Endothelial cell of umbilical vein (primary cell): ENCODE measurements around the gene PNMA8A. TPM values are rescaled to one million over a fixed set of nuclear protein-coding genes. Genes with fewer than 3 reads are reported as not detected.

Experiments
- BruUV-seq: library from RNA; stranded (reverse); fragments of 400-500 nt; replicated peaks from 2 replicates; lab custom pipeline; 2021; lab: Mats Ljungman, UMichigan
- CTCF ChIA-PET: fragments of 300-600, 350-600 bp; sonication (Branson Sonifier 250); formaldehyde crosslinking; loops from one replicate; lab custom pipeline; 2021; ENCODE audit warnings: antibody characterized with exemption, inconsistent platforms; lab: Charles Lee
- POLR2A ChIA-PET: fragments of 300-600, 350-600 bp; sonication (Branson Sonifier 250); formaldehyde crosslinking; loops from one replicate; lab custom pipeline; 2021; ENCODE audit warnings: antibody characterized with exemption, inconsistent platforms; lab: Charles Lee
- DNase-seq: peaks from one replicate; pipeline ENCODE4 v3.0.0-alpha.2; 2011; ENCODE audit warnings: low read depth, low spot score
- FAIRE-seq: peaks from 2 replicates; lab custom pipeline; 2011; peaks lifted over from hg19 to GRCh38; lab: Jason Lieb, UNC
- H2AFZ ChIP-seq: 2 replicates; pipeline ENCODE4 v1.6.0; 2012; ENCODE audit warnings: low read depth, low read length, control low read depth, inconsistent platforms
- H3K27ac ChIP-seq: 2 replicates; pipeline ENCODE4 v1.5.1; 2011; ENCODE audit warnings: low read depth, mild to moderate bottlenecking, control low read depth, low read length, moderate library complexity; ENCODE audit not compliant: insufficient read depth
- H3K27me3 ChIP-seq, 2 experiments: 2 replicates each; pipeline versions ENCODE4 v1.6.0 to v1.6.1; 2011; ENCODE audit warnings: low read length in 2 of 2, mixed read lengths in 1 of 2; ENCODE audit not compliant: control insufficient read depth in 2 of 2, insufficient read depth in 2 of 2
- H3K36me3 ChIP-seq, 2 experiments: 2 replicates in 1 of 2; 3 replicates in 1 of 2; pipeline ENCODE4 v1.5.1; 2011; ENCODE audit warnings: low read length in 2 of 2, mild to moderate bottlenecking in 1 of 2, moderate library complexity in 1 of 2; ENCODE audit not compliant: control insufficient read depth in 2 of 2, insufficient read depth in 2 of 2; ENCODE audit errors: extremely low read depth in 1 of 2
- H3K4me1 ChIP-seq: 3 replicates; pipeline ENCODE4 v1.5.1; 2011; ENCODE audit warnings: mild to moderate bottlenecking, low read length; ENCODE audit not compliant: control insufficient read depth, insufficient read depth; ENCODE audit errors: extremely low read depth
- H3K4me2 ChIP-seq: 2 replicates; pipeline ENCODE4 v1.6.1; 2011; ENCODE audit warnings: low read length, control low read depth, mixed read lengths; ENCODE audit not compliant: insufficient read depth
- H3K4me3 ChIP-seq, 3 experiments: fragments of 200-600 bp in 1 of 3; sonication (generic), shearing (Covaris generic) in 1 of 3; replicated peaks in 1 of 3; 2 replicates each; pipeline ENCODE4 v1.5.1; 2011 to 2016; ENCODE audit warnings: control low read depth in 3 of 3, low read length in 3 of 3, mild to moderate bottlenecking in 2 of 3, inconsistent platforms in 1 of 3, low read depth in 1 of 3, moderate library complexity in 1 of 3; ENCODE audit not compliant: insufficient read depth in 1 of 3
- H3K79me2 ChIP-seq: 2 replicates; pipeline ENCODE4 v1.6.0; 2012; ENCODE audit warnings: low read length, inconsistent platforms; ENCODE audit not compliant: control insufficient read depth, insufficient read depth
- H3K9ac ChIP-seq: replicated peaks from 2 replicates; pipeline ENCODE3; 2011; ENCODE audit warnings: low read length, control low read depth; ENCODE audit not compliant: insufficient read depth; ENCODE audit errors: extremely low read depth
- H3K9me1 ChIP-seq: replicated peaks from 3 replicates; pipeline ENCODE4 v1.6.0; 2011; ENCODE audit warnings: mild to moderate bottlenecking, low read length; ENCODE audit not compliant: control insufficient read depth, insufficient read depth; ENCODE audit errors: extremely low read depth
- H3K9me3 ChIP-seq: replicated peaks from 2 replicates; pipeline ENCODE4 v1.5.1; 2012; ENCODE audit warnings: low read length, inconsistent platforms; ENCODE audit not compliant: control insufficient read depth, insufficient read depth
- H4K20me1 ChIP-seq: replicated peaks from 2 replicates; pipeline ENCODE3; 2011; ENCODE audit warnings: mild to moderate bottlenecking, low read length; ENCODE audit not compliant: control insufficient read depth, insufficient read depth; ENCODE audit errors: extremely low read depth
- CTCF ChIP-seq, 2 donors: IDR thresholded peaks; 1 replicate in 1 of 2; 2 replicates in 1 of 2; pipeline ENCODE4 v1.5.1; 2011; ENCODE audit warnings: low read length in 2 of 2, mild to moderate bottlenecking in 2 of 2, moderate library complexity in 2 of 2, control low read depth in 1 of 2, inconsistent platforms in 1 of 2, low read depth in 1 of 2; ENCODE audit not compliant: insufficient read depth in 1 of 2; ENCODE audit errors: extremely low read depth in 1 of 2
- EZH2 ChIP-seq: IDR thresholded peaks from 2 replicates; pipeline ENCODE4 v1.6.1; 2012; ENCODE audit warnings: borderline replicate concordance, low read depth, mild to moderate bottlenecking, moderate library complexity, low read length, inconsistent platforms; ENCODE audit not compliant: severe bottlenecking
- FOS ChIP-seq: IDR thresholded peaks from 2 replicates; pipeline ENCODE4 v1.6.1; 2011; ENCODE audit warnings: mild to moderate bottlenecking, low read length, moderate library complexity, borderline replicate concordance; ENCODE audit not compliant: insufficient read depth
- MAX ChIP-seq: IDR thresholded peaks from 2 replicates; pipeline ENCODE4 v1.6.1; 2011; ENCODE audit not compliant: insufficient read depth, insufficient read length
- POLR2A ChIP-seq: IDR thresholded peaks from 2 replicates; pipeline ENCODE4 v1.6.1; 2012; ENCODE audit warnings: low read depth, mild to moderate bottlenecking, control low read depth, low read length
- POLR2AphosphoS5 ChIP-seq: IDR thresholded peaks from 2 replicates; pipeline ENCODE4 v1.6.1; 2012; ENCODE audit warnings: low read depth, mild to moderate bottlenecking, control low read depth, low read length, moderate library complexity; ENCODE audit not compliant: insufficient read depth
- dilution Hi-C: fragments of 300-500 bp; cut with MboI; formaldehyde crosslinking; loops from one replicate; pipeline ENCODE4 v1.15.0; 2019; ENCODE audit warnings: low sequenced_read_pairs; ENCODE audit not compliant: extremely low pct_ligation_motif_present
- intact Hi-C: fragments of 100-400 bp; cut with micrococcal nuclease; formaldehyde crosslinking; loops from one replicate; pipeline ENCODE4 v1.10.0; 2022
- polyA plus RNA-seq, 4 experiments: library from polyadenylated mRNA; depleted of rRNA in 3 of 4; stranded (reverse) in 3 of 4; unstranded in 1 of 4; fragments of >200 nt; gene quantifications; 2 replicates each; pipeline versions ENCODE4 v1.2.1 to v1.2.3, GENCODE V29; 2011 to 2012; ENCODE audit warnings: missing spikeins in 1 of 4
- total RNA-seq: library from RNA; stranded (reverse); gene quantifications from 2 replicates; pipeline ENCODE4 v1.2.3, GENCODE V29; 2021

PNMA8A gene
- total and polyA plus RNA-seq, 2 donors (not counting 3 experiments of a cell fraction or from before 2014, with no cell fraction given) = 0.25 to 0.27 TPM

GRCh38 chr19:46427518-46428045 lies 43.8 kb downstream of the PNMA8A start:
- no peak overlapping the region for H3K27ac ChIP-seq
- ChIA-PET POLR2A (no interaction called here), CTCF (no interaction called here)
- no peak overlapping the region for H3K9ac ChIP-seq
- H4K20me1 ChIP-seq = no peaks in the 10 kb centered on the region
- no peaks in the 10 kb centered on the region for H3K36me3 ChIP-seq
- no peak overlapping the region for H2AFZ ChIP-seq
- no peaks in the 10 kb centered on the region for H3K9me1 ChIP-seq
- TF ChIP-seq EZH2 (peak; percentile 12), FOS (no peak), POLR2A (no peak), POLR2AphosphoS5 (no peak), MAX (no peak), CTCF (IDR thresholded peaks at IDR 0.05; ENCODE audit: extremely low read depth in 1 of 2, insufficient read depth in 1 of 2, low read depth in 1 of 2, low read length in 2 of 2) (no peak)
- H3K4me2 ChIP-seq = no peak overlapping the region
- FAIRE-seq (no peak), DNase-seq (no peak)
- peaks cover 6% of the 10 kb centered on the region for H3K4me1 ChIP-seq
- H3K27me3 ChIP-seq = peaks cover 22 to 34% of the 10 kb centered on the region in 2 experiments
- no peaks in the 10 kb centered on the region for H3K79me2 ChIP-seq
- dilution Hi-C loops = no loop called here
- BruUV-seq = no TSS peak
- H3K9me3 ChIP-seq = no peaks in the 10 kb centered on the region
- intact Hi-C loops = no loop called here
- no peak overlapping the region for H3K4me3 ChIP-seq
